Midbrain (tissue), 1 donor: Measurements from ENCODE around the gene CEACAM18.
A peak's percentile ranks its signal among the peaks of the same experiment; 100 is the strongest.
"Not testable (repeated sequence)": the region's sequence is repeated elsewhere in the genome, so short reads cannot be mapped to it uniquely, and the experiment has no call there.

ENCODE experiments used
- DNase-seq: peaks from one replicate; lab custom pipeline; 2025; lab: John Stamatoyannopoulos, UW

The CEACAM18 gene

GRCh38 chr19:51461723-51462161 is 16.6 kb upstream of the CEACAM18 start:
- DNase-seq: peak; percentile 42

GRCh38 chr19:51462276-51462675 is 16.1 kb upstream of the CEACAM18 start:
- no peak for DNase-seq

GRCh38 chr19:51462681-51463080 is 15.7 kb upstream of the CEACAM18 start:
- DNase-seq: no peak

GRCh38 chr19:51463976-51464581 is 14.3 kb upstream of the CEACAM18 start:
- not testable (repeated sequence) for DNase-seq

GRCh38 chr19:51466723-51467122 is 11.6 kb upstream of the CEACAM18 start:
- peak; percentile 5 for DNase-seq

GRCh38 chr19:51467864-51468544 is 10.3 kb upstream of the CEACAM18 start:
- no peak for DNase-seq

- no peak for DNase-seq
Measured at GRCh38 chr19:51468545-51468920, 9.8 kb upstream of the CEACAM18 start.

- no peak for DNase-seq
Measured at GRCh38 chr19:51469162-51469561, 9.2 kb upstream of the CEACAM18 start.

GRCh38 chr19:51469629-51470028 is 8.7 kb upstream of the CEACAM18 start:
- no peak for DNase-seq

GRCh38 chr19:51470966-51471365 is 7.4 kb upstream of the CEACAM18 start:
- no peak for DNase-seq

- DNase-seq: no peak
Measured at GRCh38 chr19:51471527-51471926, 6.8 kb upstream of the CEACAM18 start.

- DNase-seq: no peak
Measured at GRCh38 chr19:51472607-51473006, 5.7 kb upstream of the CEACAM18 start.

GRCh38 chr19:51473009-51473707 is 5.2 kb upstream of the CEACAM18 start:
- peak; percentile 49 for DNase-seq

- no peak for DNase-seq
Measured at GRCh38 chr19:51476164-51476563, 2.2 kb upstream of the CEACAM18 start.

- DNase-seq: no peak
Measured at GRCh38 chr19:51477344-51477743, 995 bp upstream of the CEACAM18 start.

GRCh38 chr19:51479531-51480331 is 1.4 kb downstream of the CEACAM18 start:
- no peak for DNase-seq

GRCh38 chr19:51480590-51480989 is 2.3 kb downstream of the CEACAM18 start:
- no peak for DNase-seq

- DNase-seq: no peak
Measured at GRCh38 chr19:51485960-51486660, 7.8 kb downstream of the CEACAM18 start.

- no peak for DNase-seq
Measured at GRCh38 chr19:51488491-51488890, 10.2 kb downstream of the CEACAM18 start.

- DNase-seq: no peak
Measured at GRCh38 chr19:51489113-51489512, 10.8 kb downstream of the CEACAM18 start.

- DNase-seq: no peak
Measured at GRCh38 chr19:51490676-51491075, 12.3 kb downstream of the CEACAM18 start.

GRCh38 chr19:51491586-51491985 is 13.2 kb downstream of the CEACAM18 start:
- no peak for DNase-seq
